Measurements from ENCODE around the gene OSTN.

- TF ChIP-seq POLR2A (IDR thresholded peaks at IDR 0.05; ENCODE audit: low read length) (no peak), GATA1 (IDR thresholded peaks at IDR 0.05; ENCODE audit: low read depth, low read length) (no peak)
These were observed 47.6 kb downstream of the OSTN start for GRCh38 chr3:191246630-191247029.
